Omental fat pad (tissue), 4 donors: ENCODE data around the gene KHDC3L. TPM values are rescaled to one million over a fixed set of nuclear protein-coding genes. Genes with fewer than 3 reads are reported as not detected.

Experiments used
- ATAC-seq: fragments of 150-250 bp; one replicate; pipeline ENCODE4 v1.9.1; 2016; ENCODE audit warnings: mild to moderate bottlenecking, moderate library complexity; ENCODE audit not compliant: low FRiP score
- DNase-seq: peaks from one replicate; pipeline ENCODE4 v3.0.0-alpha.2; 2019; ENCODE audit warnings: low spot score
- small RNA-seq: library from RNA; depleted of rRNA; stranded (forward); fragments of <200 nt; gene quantifications from one replicate; pipeline ENCODE3, GENCODE V24; 2016
- total RNA-seq, 4 donors: library from RNA; depleted of rRNA; stranded (reverse); fragments of >200 nt; gene quantifications; one replicate each; pipeline ENCODE4 v1.1.0, GENCODE V29; 2016
- TF ChIP-seq, protein P1 (sequence below), 3 donors: fragments of 450-650 bp; IDR thresholded peaks; one replicate each; pipeline ENCODE4 v1.5.1; 2016 to 2017; ENCODE audit warnings: antibody characterized with exemption in 3 of 3, mild to moderate bottlenecking in 3 of 3, moderate library complexity in 2 of 3

Gene KHDC3L
- total RNA-seq, 4 donors from 2014 or later: not detected

DNA sequence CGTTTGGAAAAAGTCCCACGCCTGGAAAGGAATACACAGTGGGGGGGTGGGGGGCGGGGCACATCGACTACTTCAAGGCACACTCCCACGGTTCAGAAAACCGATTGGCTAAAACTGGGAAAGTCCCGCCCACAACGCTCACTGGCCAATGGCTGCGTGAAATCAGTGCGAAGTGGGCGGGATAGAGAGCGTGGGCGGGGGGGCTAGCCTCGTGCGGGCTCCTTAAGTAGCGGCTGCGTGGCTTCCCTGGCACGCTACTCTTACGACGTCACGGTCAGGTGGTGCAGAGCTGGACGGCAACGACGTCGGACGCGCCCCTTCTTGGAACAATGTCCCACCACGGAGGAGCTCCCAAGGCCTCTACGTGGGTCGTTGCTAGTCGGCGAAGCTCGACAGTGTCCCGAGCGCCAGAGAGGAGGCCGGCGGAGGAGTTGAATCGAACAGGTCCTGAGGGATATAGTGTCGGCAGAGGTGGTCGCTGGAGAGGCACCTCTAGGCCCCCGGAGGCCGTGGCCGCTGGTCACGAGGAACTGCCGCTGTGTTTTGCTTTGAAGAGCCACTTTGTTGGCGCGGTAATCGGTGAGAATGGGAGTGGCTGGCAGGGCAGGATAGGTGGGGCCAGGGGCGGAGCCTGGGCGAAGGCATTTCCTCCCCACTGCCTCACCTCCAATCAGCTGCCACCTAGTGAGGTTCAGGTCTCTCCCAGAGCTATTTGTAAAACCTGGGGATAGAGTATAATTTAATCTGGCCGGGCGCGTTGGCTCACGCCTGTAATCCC, 32.3 kb downstream of the KHDC3L start, which contains the start of gene DDX43:
DDX43 (plus strand) TSS at position 252 of the 778 bp plus-strand sequence; CDS start at position 330, 78 bp downstream.
- peak; percentile 67 for ATAC-seq
- TF ChIP-seq, protein P1, sequence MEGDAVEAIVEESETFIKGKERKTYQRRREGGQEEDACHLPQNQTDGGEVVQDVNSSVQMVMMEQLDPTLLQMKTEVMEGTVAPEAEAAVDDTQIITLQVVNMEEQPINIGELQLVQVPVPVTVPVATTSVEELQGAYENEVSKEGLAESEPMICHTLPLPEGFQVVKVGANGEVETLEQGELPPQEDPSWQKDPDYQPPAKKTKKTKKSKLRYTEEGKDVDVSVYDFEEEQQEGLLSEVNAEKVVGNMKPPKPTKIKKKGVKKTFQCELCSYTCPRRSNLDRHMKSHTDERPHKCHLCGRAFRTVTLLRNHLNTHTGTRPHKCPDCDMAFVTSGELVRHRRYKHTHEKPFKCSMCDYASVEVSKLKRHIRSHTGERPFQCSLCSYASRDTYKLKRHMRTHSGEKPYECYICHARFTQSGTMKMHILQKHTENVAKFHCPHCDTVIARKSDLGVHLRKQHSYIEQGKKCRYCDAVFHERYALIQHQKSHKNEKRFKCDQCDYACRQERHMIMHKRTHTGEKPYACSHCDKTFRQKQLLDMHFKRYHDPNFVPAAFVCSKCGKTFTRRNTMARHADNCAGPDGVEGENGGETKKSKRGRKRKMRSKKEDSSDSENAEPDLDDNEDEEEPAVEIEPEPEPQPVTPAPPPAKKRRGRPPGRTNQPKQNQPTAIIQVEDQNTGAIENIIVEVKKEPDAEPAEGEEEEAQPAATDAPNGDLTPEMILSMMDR (IDR thresholded peaks at IDR 0.05): no peak

DNA sequence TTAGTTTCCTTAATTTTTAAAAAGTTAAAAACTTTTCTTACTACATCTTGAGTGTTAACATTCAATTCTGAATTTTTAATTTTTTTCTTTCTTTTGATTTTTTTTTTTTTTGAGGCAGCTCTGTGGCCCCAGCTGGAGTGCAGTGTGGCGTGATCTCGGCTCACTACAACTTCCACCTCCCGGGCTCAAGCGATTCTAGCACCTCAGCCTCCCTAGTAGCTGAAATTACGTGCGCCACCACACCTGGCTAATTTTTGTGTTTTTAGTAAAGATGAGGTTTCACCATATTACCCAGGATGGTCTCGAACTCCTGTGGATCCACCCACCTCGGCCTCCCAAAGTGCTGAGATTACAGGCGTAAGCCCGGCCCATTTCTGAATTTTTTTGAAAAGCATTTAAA, 33.4 kb downstream of the KHDC3L start:
- DNase-seq (no peak), ATAC-seq (no peak)
- TF ChIP-seq, protein P1 (IDR thresholded peaks at IDR 0.05): no peak

More for the DNA sequence above, 32.3 kb downstream of the KHDC3L start, which contains the start of gene DDX43:
- no peak for DNase-seq

DNA sequence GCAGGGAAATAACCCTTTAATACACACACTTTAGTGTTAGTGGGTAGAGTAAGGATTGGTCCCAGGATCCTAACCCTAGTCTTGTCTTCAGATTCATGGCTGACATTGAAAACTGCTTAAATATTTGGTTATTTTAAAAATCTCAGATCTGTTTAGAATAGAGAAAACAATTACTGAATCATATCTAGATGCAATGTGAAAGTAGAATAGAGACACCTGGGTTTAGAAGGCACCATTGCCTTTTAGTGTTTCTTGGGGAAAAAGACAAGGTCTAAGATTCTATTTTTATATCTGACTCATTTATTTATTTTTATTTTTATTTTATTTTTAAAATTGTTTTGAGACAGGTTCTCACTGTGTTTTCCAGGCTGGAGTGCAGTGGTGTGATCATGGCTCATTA, 38.2 kb downstream of the KHDC3L start:
- TF ChIP-seq, protein P1 (IDR thresholded peaks at IDR 0.05): no peak
- DNase-seq (no peak), ATAC-seq (no peak)

DNA sequence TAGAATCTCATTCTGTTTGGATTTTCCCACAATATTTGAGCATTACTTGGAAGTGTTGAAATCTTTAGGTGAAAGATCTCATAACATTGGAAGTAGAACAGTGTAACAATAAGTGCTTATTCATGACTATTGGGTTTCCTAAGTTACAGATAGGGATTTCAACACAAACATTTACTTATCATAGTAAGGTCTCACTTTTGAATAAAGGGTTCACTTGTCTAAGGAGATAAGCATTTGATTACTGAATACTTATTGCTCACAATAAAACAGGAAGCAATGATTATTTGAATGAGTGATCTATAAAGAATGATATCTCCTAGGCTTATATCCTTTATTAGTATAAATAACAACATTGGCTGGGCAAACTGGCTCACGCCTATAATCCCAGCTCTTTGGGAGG, 46.9 kb downstream of the KHDC3L start:
- TF ChIP-seq, protein P1 (IDR thresholded peaks at IDR 0.05): no peak
- ATAC-seq: no peak
- no peak for DNase-seq

DNA sequence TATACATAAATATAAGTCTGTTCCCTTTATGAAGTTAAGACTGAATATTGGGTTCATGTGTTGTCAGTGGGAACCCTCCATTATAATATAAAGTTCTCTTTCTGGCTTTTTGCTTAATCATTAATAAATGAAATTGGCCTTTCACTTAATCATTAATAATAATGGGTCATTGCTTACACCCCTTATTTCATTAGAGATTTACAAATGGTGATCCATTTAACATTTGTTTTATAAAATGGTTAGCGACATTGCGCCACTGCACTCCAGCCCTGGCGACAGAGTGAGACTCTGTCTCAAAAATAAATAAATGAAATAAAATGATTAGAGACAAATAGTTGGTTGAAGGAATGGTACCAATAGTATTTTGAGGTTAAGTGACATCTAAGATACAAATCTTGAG, 50.6 kb downstream of the KHDC3L start:
- TF ChIP-seq, protein P1 (IDR thresholded peaks at IDR 0.05): no peak
- DNase-seq: no peak
- ATAC-seq: no peak

Small RNA genes within 50 kb of the gene (small RNA-seq; reads per million reads assigned to genes)
- gene RPL39P3: not detected

Other genes starting within 250 kb of the KHDC3L start
- gene KHDC1L, start 137.2 kb upstream of the KHDC3L start, total RNA-seq: not detected
- 1 to 10 TPM in 2 of 4 donors, under 1 TPM in 2; 0.79 to 2.5 (median 1.1) TPM for gene KHDC1, start 99.5 kb upstream of the KHDC3L start, total RNA-seq
- not detected for gene DPPA5, start 8.4 kb upstream of the KHDC3L start, total RNA-seq
- gene OOEP, start 7.2 kb downstream of the KHDC3L start, total RNA-seq: not detected
- gene DDX43, start 32.2 kb downstream of the KHDC3L start, total RNA-seq: 10 to 100 TPM in 1 of 4 donors, 1 to 10 TPM in 3; 1.6 to 10.7 (median 1.8) TPM
- gene CGAS, start 89.6 kb downstream of the KHDC3L start, total RNA-seq: 10 to 100 TPM in 1 of 4 donors, 1 to 10 TPM in 3; 3.6 to 11.0 (median 6.5) TPM
- gene MTO1, start 99.1 kb downstream of the KHDC3L start, total RNA-seq: 10 to 100 TPM; 17.7 to 24.7 (median 20.7) TPM
- gene EEF1A1, start 158.4 kb downstream of the KHDC3L start, total RNA-seq: over 10,000 TPM in 3 of 4 donors, 1,000 to 10,000 TPM in 1; 9,027 to 13,209 (median 10,672) TPM